Measurements from ENCODE around the gene IDH3G. TPM values are rescaled to one million over a fixed set of nuclear protein-coding genes. Genes with fewer than 3 reads are reported as not detected.

The IDH3G gene
- total RNA-seq, 1 donor from 2014 or later: 50.2 TPM

DNA sequence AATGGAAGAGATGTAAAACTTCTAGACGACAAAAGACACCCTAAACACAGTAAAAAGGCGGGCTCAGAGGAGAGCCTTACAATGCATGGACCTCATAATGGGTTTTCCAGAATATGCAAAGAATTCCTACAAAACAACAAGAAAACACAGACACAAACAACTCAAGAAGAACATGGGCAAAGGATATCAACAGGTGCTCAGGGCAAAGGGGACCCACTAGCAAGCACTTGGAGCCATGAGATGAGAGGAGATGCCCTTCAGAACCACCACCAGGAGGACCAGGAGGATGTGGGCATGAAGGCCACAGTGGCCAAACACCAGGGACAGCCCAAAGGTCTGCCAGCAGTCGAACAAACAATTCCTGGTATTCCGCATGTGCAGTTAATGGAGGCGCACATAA lies 19.0 kb upstream of the IDH3G start:
- Mint-ChIP-seq H3K4me1 (peaks cover 26% of the 10 kb centered on the region), H3K9me3 (peaks cover 6% of the 10 kb centered on the region), H3K4me3 (no peak overlapping the region)

DNA sequence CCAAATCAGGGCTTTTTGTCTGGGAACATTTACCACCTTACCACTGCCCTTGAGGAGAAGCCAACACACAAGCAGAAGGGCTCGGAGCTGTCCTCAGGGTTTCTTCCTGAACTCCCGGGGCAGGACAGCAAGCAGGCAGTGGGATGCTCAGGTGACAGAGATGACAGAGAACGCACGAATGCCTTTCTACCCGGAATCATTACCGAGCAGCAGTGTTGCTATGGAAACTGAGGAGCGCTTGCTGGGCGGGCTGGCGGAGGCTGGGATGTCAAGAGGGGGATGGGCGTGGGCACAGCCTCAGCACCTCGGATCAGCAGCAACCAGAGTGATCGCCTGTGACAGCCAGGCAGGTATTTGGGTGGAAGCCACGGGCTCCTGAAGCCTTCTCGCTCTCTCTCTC lies 18.0 kb upstream of the IDH3G start:
- Mint-ChIP-seq H3K36me3 (ENCODE audit: low read depth) (peaks cover 12% of the 10 kb centered on the region), H3K4me3 (no peak overlapping the region), H3K4me1 (peaks cover 23% of the 10 kb centered on the region), H3K27me3 (ENCODE audit: low read depth) (no peaks in the 10 kb centered on the region), H3K9me3 (peaks cover 6% of the 10 kb centered on the region), H3K27ac (ENCODE audit: unreplicated experiment) (no peak overlapping the region)
- TF ChIP-seq, protein P1, sequence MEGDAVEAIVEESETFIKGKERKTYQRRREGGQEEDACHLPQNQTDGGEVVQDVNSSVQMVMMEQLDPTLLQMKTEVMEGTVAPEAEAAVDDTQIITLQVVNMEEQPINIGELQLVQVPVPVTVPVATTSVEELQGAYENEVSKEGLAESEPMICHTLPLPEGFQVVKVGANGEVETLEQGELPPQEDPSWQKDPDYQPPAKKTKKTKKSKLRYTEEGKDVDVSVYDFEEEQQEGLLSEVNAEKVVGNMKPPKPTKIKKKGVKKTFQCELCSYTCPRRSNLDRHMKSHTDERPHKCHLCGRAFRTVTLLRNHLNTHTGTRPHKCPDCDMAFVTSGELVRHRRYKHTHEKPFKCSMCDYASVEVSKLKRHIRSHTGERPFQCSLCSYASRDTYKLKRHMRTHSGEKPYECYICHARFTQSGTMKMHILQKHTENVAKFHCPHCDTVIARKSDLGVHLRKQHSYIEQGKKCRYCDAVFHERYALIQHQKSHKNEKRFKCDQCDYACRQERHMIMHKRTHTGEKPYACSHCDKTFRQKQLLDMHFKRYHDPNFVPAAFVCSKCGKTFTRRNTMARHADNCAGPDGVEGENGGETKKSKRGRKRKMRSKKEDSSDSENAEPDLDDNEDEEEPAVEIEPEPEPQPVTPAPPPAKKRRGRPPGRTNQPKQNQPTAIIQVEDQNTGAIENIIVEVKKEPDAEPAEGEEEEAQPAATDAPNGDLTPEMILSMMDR (conservative IDR thresholded peaks at IDR 0.05): no peak
- no peak for DNase-seq (ENCODE audit: low read depth, low spot score)

More for the DNA sequence above, 19.0 kb upstream of the IDH3G start:
- Mint-ChIP-seq H3K27ac (ENCODE audit: unreplicated experiment) (no peak overlapping the region), H3K27me3 (ENCODE audit: low read depth) (no peaks in the 10 kb centered on the region), H3K36me3 (ENCODE audit: low read depth) (peaks cover 12% of the 10 kb centered on the region)
- TF ChIP-seq, protein P1 (conservative IDR thresholded peaks at IDR 0.05): no peak
- no peak for DNase-seq (ENCODE audit: low read depth, low spot score)

DNA sequence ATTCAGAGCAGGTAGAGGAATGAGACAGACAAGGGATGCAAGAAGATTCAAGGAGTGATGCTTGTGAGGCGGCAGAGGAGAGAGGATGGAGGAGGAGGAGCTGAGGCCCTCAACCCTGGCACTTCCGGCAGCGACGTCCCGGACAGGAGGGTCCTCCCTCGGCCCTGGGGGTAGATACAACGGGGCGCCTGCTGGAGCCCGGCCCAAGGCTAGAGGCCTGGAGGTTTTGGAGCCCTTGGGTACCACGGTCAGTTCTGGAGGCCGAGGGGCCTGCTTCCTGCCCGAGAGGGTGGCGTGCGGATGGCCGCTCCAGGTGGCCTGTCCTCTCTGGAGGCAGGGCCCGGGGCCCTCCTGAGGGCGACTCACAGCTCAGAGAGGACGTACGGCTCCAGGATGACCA lies 13.8 kb upstream of the IDH3G start:
- no peak for DNase-seq (ENCODE audit: low read depth, low spot score)
- TF ChIP-seq, protein P1 (conservative IDR thresholded peaks at IDR 0.05): no peak
- Mint-ChIP-seq H3K4me3 (no peak overlapping the region), H3K27me3 (ENCODE audit: low read depth) (no peaks in the 10 kb centered on the region), H3K4me1 (peaks cover 13% of the 10 kb centered on the region), H3K27ac (ENCODE audit: unreplicated experiment) (no peak overlapping the region), H3K36me3 (ENCODE audit: low read depth) (peaks cover 9% of the 10 kb centered on the region), H3K9me3 (peaks cover 2% of the 10 kb centered on the region)

DNA sequence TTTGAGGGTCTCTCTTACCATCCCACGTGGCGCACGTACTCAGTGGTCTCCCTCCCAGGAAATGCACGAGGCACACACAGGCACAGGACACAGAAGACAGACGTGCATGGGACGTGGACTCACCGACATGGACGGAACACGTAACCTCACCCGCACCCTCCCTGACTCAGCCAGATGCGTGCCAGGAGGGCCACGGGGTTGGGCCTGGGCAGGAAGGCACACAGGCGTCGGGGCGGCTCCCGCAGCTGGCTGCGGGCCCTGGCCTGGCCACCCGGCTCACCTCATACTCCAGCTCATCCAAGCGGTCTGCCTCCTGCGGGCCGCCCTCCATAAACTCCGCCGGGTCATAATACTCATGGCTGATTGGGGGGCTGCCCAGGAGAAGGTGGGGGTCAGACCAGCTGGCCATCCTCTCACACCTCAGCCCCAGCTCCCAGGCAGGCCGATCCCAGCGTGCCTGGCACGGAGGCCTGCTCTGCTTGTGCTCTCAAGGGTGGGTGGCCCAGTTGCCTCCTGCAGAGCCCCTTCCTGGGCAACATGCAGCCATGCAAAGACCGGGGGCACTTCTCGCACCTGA lies 12.9 kb upstream of the IDH3G start:
- Mint-ChIP-seq H3K9me3 (no peaks in the 10 kb centered on the region), H3K27me3 (ENCODE audit: low read depth) (no peaks in the 10 kb centered on the region), H3K4me3 (no peak overlapping the region), H3K27ac (ENCODE audit: unreplicated experiment) (no peak overlapping the region), H3K36me3 (ENCODE audit: low read depth) (peaks cover 9% of the 10 kb centered on the region), H3K4me1 (peaks cover 17% of the 10 kb centered on the region)
- no peak for DNase-seq (ENCODE audit: low read depth, low spot score)
- TF ChIP-seq, protein P1 (conservative IDR thresholded peaks at IDR 0.05): no peak

DNA sequence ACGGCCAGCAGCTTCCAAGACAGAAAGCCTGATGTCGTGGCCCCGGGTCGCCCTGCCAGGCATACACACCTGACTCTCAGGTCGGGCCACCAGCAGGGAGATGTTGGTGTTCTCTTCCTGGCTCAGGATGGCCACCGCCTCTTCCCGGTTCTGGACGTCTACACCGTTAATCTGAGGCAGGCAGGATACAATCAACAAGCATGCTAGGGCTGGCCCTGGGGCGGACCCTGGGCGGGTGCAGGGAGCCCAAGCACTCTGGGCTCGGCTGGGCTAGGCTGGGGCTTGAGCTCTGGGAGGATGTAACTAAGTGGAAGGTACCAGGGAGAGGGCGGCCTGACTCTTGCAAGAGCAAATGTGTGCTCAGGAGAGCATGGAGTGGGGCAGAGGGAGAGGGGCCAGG lies 11.3 kb upstream of the IDH3G start:
- H3K36me3 Mint-ChIP-seq (ENCODE audit: low read depth): peaks cover 3% of the 10 kb centered on the region
- H3K4me3 Mint-ChIP-seq: no peak overlapping the region
- TF ChIP-seq, protein P1 (conservative IDR thresholded peaks at IDR 0.05): no peak
- H3K4me1 Mint-ChIP-seq: peaks cover 13% of the 10 kb centered on the region
- H3K9me3 Mint-ChIP-seq: no peaks in the 10 kb centered on the region
- no peak for DNase-seq (ENCODE audit: low read depth, low spot score)
- H3K27me3 Mint-ChIP-seq (ENCODE audit: low read depth): no peaks in the 10 kb centered on the region
- no peak overlapping the region for H3K27ac Mint-ChIP-seq (ENCODE audit: unreplicated experiment)

Measured in neural crest cell (in vitro differentiated cells).